GM12878 (cell line): ENCODE results near the gene SCARB1. TPM values are rescaled to one million over a fixed set of nuclear protein-coding genes. Genes with fewer than 3 reads are reported as not detected.

Source experiments
- ATAC-seq: fragments of 200-7000 bp; cut with Tn5 transposase; 3 replicates; pipeline ENCODE4 v1.9.1; 2020; ENCODE audit warnings: mild to moderate bottlenecking, moderate library complexity
- BruUV-seq: library from RNA; stranded (reverse); fragments of 400-500 nt; replicated peaks from 2 replicates; lab custom pipeline; 2021; lab: Mats Ljungman, UMichigan
- CTCF ChIA-PET: fragments of 300-600 bp; sonication (Branson Sonifier 250); formaldehyde crosslinking; extraction: SDS; loops from one replicate; lab custom pipeline; 2021; ENCODE audit warnings: inconsistent platforms; lab: Yijun Ruan, JAX
- POLR2A ChIA-PET: fragments of 350-600 bp; formaldehyde crosslinking; extraction: SDS; loops from one replicate; lab custom pipeline; 2021; ENCODE audit warnings: inconsistent platforms; lab: Charles Lee
- RAD21 ChIA-PET: fragments of 300-600 bp; sonication (Branson Sonifier 250); formaldehyde crosslinking; loops from one replicate; lab custom pipeline; 2023; ENCODE audit warnings: antibody characterized with exemption; ENCODE audit not compliant: unreplicated experiment; lab: Charles Lee
- SMC1A ChIA-PET: fragments of 300-600 bp; sonication (Branson Sonifier 250); formaldehyde crosslinking; loops from one replicate; lab custom pipeline; 2023; ENCODE audit not compliant: unreplicated experiment, uncharacterized antibody; lab: Charles Lee
- DNase-seq: peaks from one replicate; pipeline ENCODE4 v3.0.0-alpha.2; 2011; ENCODE audit warnings: low read depth, low spot score
- FAIRE-seq: peaks from 3 replicates; lab custom pipeline; 2011; peaks lifted over from hg19 to GRCh38; lab: Jason Lieb, UNC
- H2AFZ ChIP-seq: 2 replicates; pipeline ENCODE4 v1.6.0; 2011; ENCODE audit warnings: low read depth, low read length, control low read depth; ENCODE audit not compliant: control insufficient read depth
- H3K27ac ChIP-seq: 2 replicates; pipeline ENCODE4 v1.5.1; 2011; ENCODE audit warnings: control low read depth; ENCODE audit not compliant: control insufficient read depth, insufficient read depth
- H3K27me3 ChIP-seq, 2 experiments: replicated peaks in 1 of 2; 2 replicates each; pipeline versions ENCODE4 v1.6.0 to v1.6.1; 2011; ENCODE audit warnings: low read length in 1 of 2; ENCODE audit not compliant: control insufficient read depth in 2 of 2, insufficient read depth in 2 of 2
- H3K36me3 ChIP-seq, 2 experiments: 2 replicates each; pipeline ENCODE4 v1.5.1; 2011; ENCODE audit warnings: low read length in 1 of 2; ENCODE audit not compliant: control insufficient read depth in 2 of 2, insufficient read depth in 2 of 2
- H3K4me1 ChIP-seq: 2 replicates; pipeline ENCODE4 v1.6.1; 2011; ENCODE audit warnings: mild to moderate bottlenecking, low read length, moderate library complexity, mixed read lengths; ENCODE audit not compliant: control insufficient read depth, insufficient read depth
- H3K4me2 ChIP-seq: 2 replicates; pipeline ENCODE4 v1.6.0; 2011; ENCODE audit warnings: control low read depth; ENCODE audit not compliant: control insufficient read depth, insufficient read depth
- H3K4me3 ChIP-seq: fragments of 200-600 bp; sonication (generic); 2 replicates; pipeline ENCODE4 v1.5.1; 2016
- H3K79me2 ChIP-seq: 2 replicates; pipeline ENCODE4 v1.6.0; 2011; ENCODE audit warnings: low read length; ENCODE audit not compliant: control insufficient read depth, insufficient read depth
- H3K9ac ChIP-seq: 2 replicates; pipeline ENCODE4 v1.8.0; 2011; ENCODE audit warnings: low read length, control low read depth, mixed read lengths; ENCODE audit not compliant: control insufficient read depth, insufficient read depth
- H3K9me3 ChIP-seq: replicated peaks from 3 replicates; pipeline ENCODE4 v1.5.1; 2011; ENCODE audit warnings: mild to moderate bottlenecking, low read length; ENCODE audit not compliant: control insufficient read depth, insufficient read depth
- H4K20me1 ChIP-seq: 2 replicates; pipeline ENCODE4 v1.6.0; 2011; ENCODE audit not compliant: control insufficient read depth, insufficient read depth
- CEBPB ChIP-seq, 2 experiments: fragments of 150-350 bp in 1 of 2; IDR thresholded peaks; 2 replicates each; pipeline ENCODE4 v1.6.1; 2012 to 2014; ENCODE audit warnings: low read depth in 2 of 2, low read length in 2 of 2, borderline replicate concordance in 1 of 2, inconsistent platforms in 1 of 2
- NBN ChIP-seq: fragments of 450-650 bp; IDR thresholded peaks from 2 replicates; pipeline ENCODE4 v1.6.1; 2016
- POU2F2 ChIP-seq: IDR thresholded peaks from 3 replicates; pipeline ENCODE4 v1.6.1; 2011; ENCODE audit warnings: low read depth, mild to moderate bottlenecking, low read length, borderline replicate concordance
- SMARCA5 ChIP-seq: fragments of 450-650 bp; IDR thresholded peaks from 2 replicates; pipeline ENCODE4 v1.6.1; 2017; ENCODE audit warnings: mild to moderate bottlenecking
- SREBF2 ChIP-seq: IDR thresholded peaks from 2 replicates; pipeline ENCODE4 v1.6.1; 2012; ENCODE audit warnings: mild to moderate bottlenecking, low read length
- WGBS: methylation state at CpG from one replicate; pipeline ENCODE4 v1.1.6; 2016; ENCODE audit warnings: low lambda C conversion rate; ENCODE audit not compliant: insufficient replicate concordance, insufficient coverage; ENCODE audit errors: missing lambda C conversion rate; 5-methylcytosine and 5-hydroxymethylcytosine counted together
- in situ Hi-C: fragments of 300-500 bp; cut with MboI; formaldehyde crosslinking; loops from 9 replicates; pipeline ENCODE4 v1.14.3; 2018; ENCODE audit warnings: mixed read lengths
- intact Hi-C: fragments of 100-400 bp; cut with micrococcal nuclease; formaldehyde crosslinking; loops from one replicate; pipeline ENCODE4 v1.14.2; 2022; ENCODE audit not compliant: unreplicated experiment
- polyA plus RNA-seq, 11 experiments: library from polyadenylated mRNA; depleted of rRNA in 4 of 11; unstranded in 6 of 11; stranded (reverse) in 5 of 11; fragments of >200 nt; fragmentation: Nextera tagmentation in 4 of 11; fragmentation: Illumina TruSeq in 1 of 11; extraction: Ambion mirVana in 4 of 11; extraction: Trizol in 1 of 11; gene quantifications; 1 replicate in 1 of 11; 2 replicates in 10 of 11; pipeline versions ENCODE4 v1.2.1 to v1.2.3, GENCODE V29; 2011 to 2016; ENCODE audit warnings: inconsistent platforms in 2 of 11, missing spikeins in 2 of 11, low read depth in 1 of 11
- total RNA-seq, 4 experiments: library from RNA; depleted of rRNA in 3 of 4; stranded (reverse); fragments of >200 nt in 3 of 4; fragmentation: Illumina TruSeq in 1 of 4; extraction: Trizol in 1 of 4; gene quantifications; 2 replicates each; pipeline versions ENCODE4 v1.2.1 to v1.2.3, GENCODE V29; 2013 to 2021
- TF ChIP-seq, protein P1 (sequence below): fragments of 450-650 bp; IDR thresholded peaks from 2 replicates; pipeline ENCODE4 v1.6.1; 2017; ENCODE audit warnings: mild to moderate bottlenecking
- TF ChIP-seq, protein P2 (sequence below): IDR thresholded peaks from 2 replicates; pipeline ENCODE4 v1.6.1; 2012; ENCODE audit warnings: low read depth, low read length, improper control_type of control experiment
- TF ChIP-seq, protein P3 (sequence below): fragments of 450-650 bp; IDR thresholded peaks from 2 replicates; pipeline ENCODE4 v1.6.1; 2016; ENCODE audit warnings: mild to moderate bottlenecking, moderate library complexity, borderline replicate concordance

The SCARB1 gene
- total and polyA plus RNA-seq, 10 of the 15 experiments (the other 5 are each of a cell fraction or from before 2014, with no cell fraction given), result 0.34 to 104 (median 63.1) TPM

DNA sequence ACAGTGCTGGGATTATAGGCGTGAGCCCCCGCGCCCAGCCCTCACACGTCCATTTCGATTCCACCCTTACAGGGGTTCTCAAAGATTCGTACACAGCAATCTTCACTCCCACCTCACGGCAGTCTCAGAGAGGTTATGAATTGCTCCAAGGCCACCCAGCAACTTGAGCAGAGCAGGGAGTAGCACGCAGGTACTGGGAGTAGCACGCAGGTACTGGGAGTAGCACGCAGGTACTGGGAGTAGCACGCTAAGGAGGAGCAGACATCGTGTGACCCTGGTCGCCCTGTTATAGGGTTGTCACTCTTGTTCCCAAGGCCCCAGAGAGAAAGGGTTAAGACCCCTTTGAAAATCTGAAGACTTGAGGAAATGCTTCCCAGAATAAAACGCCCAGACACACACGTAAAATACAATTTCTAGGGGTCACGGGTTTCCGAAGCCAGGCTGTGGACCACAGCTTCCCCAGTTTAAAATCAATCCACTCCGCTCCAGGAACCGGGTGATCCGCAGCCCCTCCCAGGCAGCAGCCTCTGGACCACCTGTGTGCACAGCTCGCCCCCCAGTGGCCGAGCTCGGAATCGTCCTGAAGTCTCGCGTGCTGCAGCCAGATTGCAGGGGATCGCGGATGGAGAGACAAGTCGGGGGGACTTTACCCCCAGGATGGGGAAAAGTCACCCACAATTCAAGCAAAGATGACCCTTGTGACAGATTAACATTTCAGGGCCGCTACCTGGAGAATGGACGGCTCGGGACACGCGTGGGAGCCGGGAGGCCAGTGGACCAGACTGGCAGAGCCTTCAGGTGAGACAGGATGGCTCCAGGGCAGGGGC is 92.0 kb downstream of the SCARB1 start (continued):
- TF ChIP-seq, protein P1, sequence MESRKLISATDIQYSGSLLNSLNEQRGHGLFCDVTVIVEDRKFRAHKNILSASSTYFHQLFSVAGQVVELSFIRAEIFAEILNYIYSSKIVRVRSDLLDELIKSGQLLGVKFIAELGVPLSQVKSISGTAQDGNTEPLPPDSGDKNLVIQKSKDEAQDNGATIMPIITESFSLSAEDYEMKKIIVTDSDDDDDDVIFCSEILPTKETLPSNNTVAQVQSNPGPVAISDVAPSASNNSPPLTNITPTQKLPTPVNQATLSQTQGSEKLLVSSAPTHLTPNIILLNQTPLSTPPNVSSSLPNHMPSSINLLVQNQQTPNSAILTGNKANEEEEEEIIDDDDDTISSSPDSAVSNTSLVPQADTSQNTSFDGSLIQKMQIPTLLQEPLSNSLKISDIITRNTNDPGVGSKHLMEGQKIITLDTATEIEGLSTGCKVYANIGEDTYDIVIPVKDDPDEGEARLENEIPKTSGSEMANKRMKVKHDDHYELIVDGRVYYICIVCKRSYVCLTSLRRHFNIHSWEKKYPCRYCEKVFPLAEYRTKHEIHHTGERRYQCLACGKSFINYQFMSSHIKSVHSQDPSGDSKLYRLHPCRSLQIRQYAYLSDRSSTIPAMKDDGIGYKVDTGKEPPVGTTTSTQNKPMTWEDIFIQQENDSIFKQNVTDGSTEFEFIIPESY, result no peak
- TF ChIP-seq, protein P2, sequence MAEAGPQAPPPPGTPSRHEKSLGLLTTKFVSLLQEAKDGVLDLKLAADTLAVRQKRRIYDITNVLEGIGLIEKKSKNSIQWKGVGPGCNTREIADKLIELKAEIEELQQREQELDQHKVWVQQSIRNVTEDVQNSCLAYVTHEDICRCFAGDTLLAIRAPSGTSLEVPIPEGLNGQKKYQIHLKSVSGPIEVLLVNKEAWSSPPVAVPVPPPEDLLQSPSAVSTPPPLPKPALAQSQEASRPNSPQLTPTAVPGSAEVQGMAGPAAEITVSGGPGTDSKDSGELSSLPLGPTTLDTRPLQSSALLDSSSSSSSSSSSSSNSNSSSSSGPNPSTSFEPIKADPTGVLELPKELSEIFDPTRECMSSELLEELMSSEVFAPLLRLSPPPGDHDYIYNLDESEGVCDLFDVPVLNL, result no peak
- TF ChIP-seq SMARCA5 (peak; percentile 22), NBN (0 out of 2 replicates have a peak, but pooled peaks have one; percentile 36)

DNA sequence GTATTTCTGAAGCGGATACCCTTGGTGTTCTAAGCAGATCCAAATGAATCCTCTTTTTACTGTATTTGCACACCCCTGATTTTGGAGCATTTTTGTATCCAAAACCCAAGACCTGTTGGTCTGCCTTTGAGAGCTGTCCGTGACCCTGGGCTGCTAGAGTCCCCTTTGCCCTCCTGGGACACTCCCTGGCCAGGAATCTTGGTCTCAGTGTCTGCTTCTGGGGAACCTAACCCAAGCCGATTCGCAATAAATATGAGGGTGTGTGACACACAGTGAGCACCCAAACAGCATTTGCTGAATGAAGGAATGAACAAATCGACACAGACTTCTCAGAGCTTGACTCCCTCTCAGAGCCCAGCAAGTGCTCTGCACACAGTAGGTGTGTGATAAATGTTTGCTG is 92.9 kb downstream of the SCARB1 start:
- H3K4me1 ChIP-seq, result peaks cover 57% of the 10 kb centered on the region
- no peak overlapping the region for H3K4me3 ChIP-seq
- FAIRE-seq, result no peak
- CTCF ChIA-PET, result interaction anchor here (1.2 to 11.7 kb wide), 10 partner anchors 9 to 738 kb away, joined by 3 to 116 read pairs (median 6); no protein-coding TSS in a partner anchor
- intact Hi-C loops (loop anchor here (5.0 to 10.0 kb wide), 3 partner anchors 288 to 1886 kb away; partner anchors contain the start of gene RILPL2), in situ Hi-C loops (loop anchor here (25.0 kb wide), 1 partner anchor 408 kb away; no protein-coding TSS in a partner anchor)
- TF ChIP-seq SREBF2 (no peak), POU2F2 (no peak), CEBPB (IDR thresholded peaks at IDR 0.05; ENCODE audit: borderline replicate concordance in 1 of 2, low read depth in 2 of 2, low read length in 2 of 2) (no peak)
- TF ChIP-seq, protein P3, sequence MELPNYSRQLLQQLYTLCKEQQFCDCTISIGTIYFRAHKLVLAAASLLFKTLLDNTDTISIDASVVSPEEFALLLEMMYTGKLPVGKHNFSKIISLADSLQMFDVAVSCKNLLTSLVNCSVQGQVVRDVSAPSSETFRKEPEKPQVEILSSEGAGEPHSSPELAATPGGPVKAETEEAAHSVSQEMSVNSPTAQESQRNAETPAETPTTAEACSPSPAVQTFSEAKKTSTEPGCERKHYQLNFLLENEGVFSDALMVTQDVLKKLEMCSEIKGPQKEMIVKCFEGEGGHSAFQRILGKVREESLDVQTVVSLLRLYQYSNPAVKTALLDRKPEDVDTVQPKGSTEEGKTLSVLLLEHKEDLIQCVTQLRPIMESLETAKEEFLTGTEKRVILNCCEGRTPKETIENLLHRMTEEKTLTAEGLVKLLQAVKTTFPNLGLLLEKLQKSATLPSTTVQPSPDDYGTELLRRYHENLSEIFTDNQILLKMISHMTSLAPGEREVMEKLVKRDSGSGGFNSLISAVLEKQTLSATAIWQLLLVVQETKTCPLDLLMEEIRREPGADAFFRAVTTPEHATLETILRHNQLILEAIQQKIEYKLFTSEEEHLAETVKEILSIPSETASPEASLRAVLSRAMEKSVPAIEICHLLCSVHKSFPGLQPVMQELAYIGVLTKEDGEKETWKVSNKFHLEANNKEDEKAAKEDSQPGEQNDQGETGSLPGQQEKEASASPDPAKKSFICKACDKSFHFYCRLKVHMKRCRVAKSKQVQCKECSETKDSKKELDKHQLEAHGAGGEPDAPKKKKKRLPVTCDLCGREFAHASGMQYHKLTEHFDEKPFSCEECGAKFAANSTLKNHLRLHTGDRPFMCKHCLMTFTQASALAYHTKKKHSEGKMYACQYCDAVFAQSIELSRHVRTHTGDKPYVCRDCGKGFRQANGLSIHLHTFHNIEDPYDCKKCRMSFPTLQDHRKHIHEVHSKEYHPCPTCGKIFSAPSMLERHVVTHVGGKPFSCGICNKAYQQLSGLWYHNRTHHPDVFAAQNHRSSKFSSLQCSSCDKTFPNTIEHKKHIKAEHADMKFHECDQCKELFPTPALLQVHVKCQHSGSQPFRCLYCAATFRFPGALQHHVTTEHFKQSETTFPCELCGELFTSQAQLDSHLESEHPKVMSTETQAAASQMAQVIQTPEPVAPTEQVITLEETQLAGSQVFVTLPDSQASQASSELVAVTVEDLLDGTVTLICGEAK, result no peak
- H3K27me3 ChIP-seq, result no peaks in the 10 kb centered on the region
- peaks cover 5% of the 10 kb centered on the region; the same call in 1 of the 2 replicates for H3K79me2 ChIP-seq
- no peak for DNase-seq
- H3K4me2 ChIP-seq, result no peak overlapping the region
- no peak overlapping the region; the same call in 1 of the 2 replicates for H3K27ac ChIP-seq
- RAD21 ChIA-PET, result interaction anchor here (0.5 to 3.2 kb wide), 11 partner anchors 57 to 1072 kb away, joined by 3 to 14 read pairs (median 3); no protein-coding TSS in a partner anchor
- BruUV-seq, result no TSS peak
- no peaks in the 10 kb centered on the region for H4K20me1 ChIP-seq
- POLR2A ChIA-PET, result no interaction called here
- 76% methylated on average over 5 of the region's 5 CpGs for WGBS
- H3K36me3 ChIP-seq, result no peaks in the 10 kb centered on the region
- SMC1A ChIA-PET, result interaction anchor here (0.6 to 2.9 kb wide), 7 partner anchors 48 to 734 kb away, joined by 3 to 20 read pairs (median 3); no protein-coding TSS in a partner anchor
- no peak overlapping the region for H2AFZ ChIP-seq
- no peaks in the 10 kb centered on the region; the same call in 2 of the 3 replicates for H3K9me3 ChIP-seq
- no peak for ATAC-seq
- no peak overlapping the region for H3K9ac ChIP-seq
